ENCODE data around the gene PSG7.
"Not testable (repeated sequence)": the region's sequence is repeated elsewhere in the genome, so short reads cannot be mapped to it uniquely, and the experiment has no call there.

Gene PSG7

DNA sequence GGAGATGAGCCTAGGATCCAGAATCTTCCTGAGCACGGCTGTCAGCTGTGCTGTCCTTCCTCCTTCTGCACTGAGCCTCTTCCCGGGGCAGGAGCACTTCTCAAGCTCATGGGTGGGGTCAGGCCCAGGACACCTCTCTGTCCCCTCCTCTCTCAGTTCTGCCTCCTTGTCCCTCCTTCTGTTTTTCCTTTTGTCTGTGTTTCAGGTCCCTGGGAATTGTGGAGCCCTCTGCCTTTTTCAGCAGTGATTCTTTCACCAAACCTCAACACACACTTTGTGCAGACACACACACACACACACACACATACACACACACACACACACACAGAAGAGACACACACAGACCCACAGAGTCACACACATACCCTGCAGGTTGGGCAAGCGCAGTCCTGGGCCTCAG lies at the start of gene PSG7:
Gene PSG7 (minus strand): TSS at position 101 of the 400 bp plus-strand sequence. CDS start 131 bp downstream, outside the sequence.
- DNase-seq (ENCODE audit: extremely low read depth in 1 of 2, low read depth in 1 of 2) = not testable (repeated sequence)

DNA sequence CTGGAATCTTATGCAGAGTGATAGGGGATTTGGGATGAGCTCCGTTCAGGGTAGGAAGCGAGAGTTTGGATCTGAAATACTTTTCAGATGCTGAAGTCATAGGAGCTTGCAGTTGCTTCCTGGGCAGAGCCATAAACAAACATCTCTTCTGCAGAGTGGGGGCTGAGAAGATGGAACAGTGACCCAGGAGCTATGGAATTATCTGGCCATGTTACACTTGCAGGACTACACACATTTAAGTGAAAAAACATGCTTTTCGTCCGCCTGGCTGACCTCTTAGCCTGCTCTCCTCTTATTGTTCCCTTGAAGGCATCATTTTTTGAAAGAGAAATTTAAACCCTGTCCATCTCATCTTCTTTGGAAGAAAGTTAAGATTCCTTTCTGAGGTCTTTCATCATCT lies 48.6 kb upstream of the PSG7 start:
- DNase-seq (ENCODE audit: extremely low read depth in 1 of 2, low read depth in 1 of 2) = no peak

DNA sequence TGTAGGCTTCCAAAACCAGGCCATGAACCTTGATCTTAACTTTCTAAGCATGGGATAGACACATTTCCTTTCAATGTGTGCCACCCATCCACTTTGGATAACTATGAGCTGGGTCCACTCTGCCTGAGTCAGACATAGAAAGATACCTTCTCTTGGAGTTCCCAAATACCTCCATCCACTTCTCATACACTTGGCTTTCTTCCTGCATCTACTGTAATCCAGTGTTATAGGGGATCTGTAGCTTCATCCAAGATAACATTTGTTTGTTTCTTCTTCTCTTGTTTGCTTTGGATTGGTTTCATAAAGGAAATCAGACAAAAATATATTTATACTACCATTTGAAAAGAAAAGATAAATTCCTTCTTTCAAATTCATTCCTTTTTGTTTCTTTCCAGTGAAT lies 45.1 kb upstream of the PSG7 start:
- DNase-seq (ENCODE audit: extremely low read depth in 1 of 2, low read depth in 1 of 2) = not testable (repeated sequence)

DNA sequence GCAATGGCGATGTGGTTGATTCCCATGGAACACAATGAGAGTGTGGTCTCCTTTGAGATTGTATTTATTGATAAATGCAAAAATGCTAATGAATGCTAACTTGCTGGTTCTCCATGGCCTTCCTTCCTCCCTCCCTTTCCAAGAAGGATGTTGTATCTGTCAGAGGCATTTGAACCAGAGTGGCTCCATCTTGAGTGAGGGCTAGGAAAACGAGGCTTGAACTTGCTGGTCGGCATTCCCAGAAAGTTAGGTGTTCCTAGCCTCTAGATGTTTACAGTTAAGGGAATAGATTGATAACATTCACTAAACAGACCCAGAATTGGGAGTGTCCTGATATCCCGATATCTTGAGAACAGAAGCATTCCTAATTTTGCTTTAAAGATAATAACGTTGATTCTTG lies 34.4 kb upstream of the PSG7 start:
- not testable (repeated sequence) for DNase-seq (ENCODE audit: extremely low read depth in 1 of 2, low read depth in 1 of 2)

DNA sequence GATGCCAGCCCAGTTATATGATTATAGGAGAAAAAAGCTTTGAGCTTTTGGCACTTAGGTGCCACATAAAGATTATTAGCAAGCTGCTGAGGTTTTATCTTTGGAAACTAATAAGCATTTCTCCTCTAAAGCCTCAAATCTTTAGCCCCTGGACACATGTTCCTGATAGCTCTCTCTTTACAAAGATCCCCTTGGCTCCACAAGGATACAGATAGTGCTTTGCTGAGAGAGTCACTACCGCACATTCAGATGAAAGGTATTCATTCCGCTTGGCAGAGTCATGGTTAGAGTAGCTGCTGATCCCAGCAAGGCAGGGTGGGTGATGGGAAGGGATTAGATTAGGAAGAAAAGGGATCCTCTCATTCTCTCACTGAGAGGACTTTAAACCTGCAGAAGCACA lies 28.2 kb upstream of the PSG7 start:
- no peak for DNase-seq (ENCODE audit: extremely low read depth in 1 of 2, low read depth in 1 of 2)

DNA sequence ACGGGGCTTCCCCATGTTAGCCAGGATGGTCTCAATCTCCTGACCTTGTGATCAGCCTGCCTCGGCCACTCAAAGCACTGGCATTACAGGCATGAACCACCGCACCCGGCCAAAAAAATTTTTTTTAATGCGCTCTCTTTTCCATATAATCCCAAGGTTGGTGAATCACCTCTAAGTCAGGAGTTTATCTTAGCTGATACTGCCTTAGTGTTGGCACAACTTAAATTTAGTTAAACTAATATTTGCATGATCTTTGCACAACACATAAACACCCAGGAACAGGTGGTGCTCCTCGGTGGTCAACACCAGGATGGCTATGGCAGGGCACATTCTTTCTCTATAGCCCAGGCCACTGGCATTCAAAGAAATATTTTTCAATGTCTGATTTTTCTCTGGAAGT lies 24.1 kb upstream of the PSG7 start:
- no peak for DNase-seq (ENCODE audit: extremely low read depth in 1 of 2, low read depth in 1 of 2)

DNA sequence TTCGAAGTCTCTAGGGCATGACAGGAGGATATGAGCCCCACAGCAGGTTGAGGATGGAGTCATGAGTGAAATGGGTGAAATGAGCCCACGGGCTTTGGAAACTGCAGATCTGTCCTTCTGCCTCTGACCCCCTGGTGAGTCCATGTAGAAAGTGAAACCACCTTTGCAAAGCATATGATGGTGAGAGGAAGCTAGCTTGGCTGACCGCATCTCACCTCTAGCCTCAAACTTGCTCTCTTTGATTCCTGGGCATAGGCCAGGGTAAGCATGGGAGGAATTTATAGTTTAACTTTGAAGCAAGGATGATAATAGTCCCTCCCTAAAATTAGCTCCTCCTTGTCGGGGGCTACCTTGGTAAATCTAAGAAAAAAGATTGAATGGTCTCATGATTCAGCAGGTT lies 15.1 kb upstream of the PSG7 start:
- DNase-seq (ENCODE audit: extremely low read depth in 1 of 2, low read depth in 1 of 2) = not testable (repeated sequence)

DNA sequence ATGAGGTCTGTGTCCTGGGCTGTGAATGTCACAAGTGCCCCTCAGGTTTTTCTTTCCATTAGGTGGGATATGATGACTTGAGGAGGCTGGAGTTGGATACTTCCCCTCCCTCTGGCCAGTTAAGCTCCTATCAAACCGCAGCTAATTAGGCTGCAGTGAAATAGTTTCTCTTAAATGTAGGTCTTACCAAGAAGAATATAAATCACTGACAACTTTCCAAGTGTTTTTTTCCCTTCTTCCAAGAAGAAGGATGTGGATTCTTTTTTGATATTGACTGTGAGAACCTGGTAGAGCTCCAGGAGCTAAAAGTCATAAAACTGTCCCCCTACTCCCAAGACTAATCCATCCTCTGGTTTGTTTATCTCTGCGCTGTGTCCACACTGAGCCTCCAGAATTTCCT lies 14.5 kb upstream of the PSG7 start:
- DNase-seq (ENCODE audit: extremely low read depth in 1 of 2, low read depth in 1 of 2) = not testable (repeated sequence)

DNA sequence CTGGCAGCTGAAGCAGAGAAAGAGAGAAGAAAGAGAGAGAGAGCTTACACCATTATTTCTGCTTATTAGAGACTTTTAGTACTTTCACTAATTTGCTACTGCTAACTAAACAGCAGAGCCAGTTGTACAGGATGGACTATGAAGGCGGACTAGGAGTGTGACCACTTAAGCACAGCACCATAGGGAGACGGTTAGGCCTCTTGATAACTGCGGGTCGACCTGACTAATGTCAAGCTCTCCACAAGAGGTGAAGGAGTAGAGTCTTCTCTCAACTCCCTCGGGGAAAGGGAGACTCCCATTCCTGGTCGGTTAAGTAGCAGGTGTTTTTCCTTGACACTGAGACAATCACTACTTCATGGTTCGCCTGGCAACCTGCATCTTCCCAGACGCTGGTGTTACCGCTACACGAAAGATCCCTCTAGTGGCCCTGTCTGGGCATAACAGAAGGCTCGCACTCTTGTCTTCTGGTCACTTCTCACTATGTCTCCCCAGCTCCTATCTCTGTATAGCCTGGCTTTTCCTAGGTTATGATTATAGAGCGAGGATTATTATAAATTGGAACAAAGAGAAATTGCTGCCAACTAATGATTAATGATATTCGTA lies 5.3 kb upstream of the PSG7 start:
- no peak for DNase-seq (ENCODE audit: extremely low read depth in 1 of 2, low read depth in 1 of 2)

DNA sequence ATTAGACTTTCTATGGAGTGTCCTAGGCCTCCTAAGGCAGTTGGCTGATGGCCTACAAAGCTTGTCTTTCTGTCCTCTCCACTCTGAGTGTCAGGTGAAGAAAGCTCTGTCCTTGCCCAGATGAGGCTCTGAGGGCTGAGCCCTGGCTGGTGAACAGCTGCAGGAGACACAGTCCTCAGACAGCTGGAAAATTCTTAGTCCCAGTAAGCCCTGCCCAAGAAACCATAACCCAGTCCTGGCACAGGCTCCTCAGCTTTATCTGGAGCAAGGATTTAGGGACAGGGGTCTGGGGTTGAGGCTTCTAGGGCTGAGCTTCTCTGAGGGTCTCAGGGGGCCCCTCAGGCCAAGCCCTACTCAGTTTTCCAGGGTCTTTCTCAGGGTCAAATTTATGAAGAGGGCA lies 2.3 kb downstream of the PSG7 start:
- DNase-seq (ENCODE audit: extremely low read depth in 1 of 2, low read depth in 1 of 2) = not testable (repeated sequence)

DNA sequence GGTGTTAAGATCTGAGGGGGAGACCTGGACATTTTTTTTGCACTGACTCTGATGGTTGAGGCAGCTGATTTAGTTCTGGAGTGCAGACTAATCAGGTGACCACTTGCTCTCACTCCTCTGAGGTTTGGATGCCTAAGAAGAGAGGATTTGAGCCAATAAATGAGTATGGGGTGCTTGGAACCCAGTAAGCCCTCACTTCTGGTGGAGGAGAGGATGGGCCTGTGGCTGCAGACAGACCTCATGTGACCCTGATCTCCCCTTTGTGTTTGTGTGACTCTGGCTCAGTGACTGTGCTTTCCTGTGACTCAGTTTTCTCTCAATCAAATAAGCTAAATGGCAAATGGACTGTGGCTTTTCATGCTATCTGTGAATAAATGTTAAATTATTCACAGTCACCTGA lies 2.8 kb downstream of the PSG7 start:
- DNase-seq (ENCODE audit: extremely low read depth in 1 of 2, low read depth in 1 of 2) = not testable (repeated sequence)

DNA sequence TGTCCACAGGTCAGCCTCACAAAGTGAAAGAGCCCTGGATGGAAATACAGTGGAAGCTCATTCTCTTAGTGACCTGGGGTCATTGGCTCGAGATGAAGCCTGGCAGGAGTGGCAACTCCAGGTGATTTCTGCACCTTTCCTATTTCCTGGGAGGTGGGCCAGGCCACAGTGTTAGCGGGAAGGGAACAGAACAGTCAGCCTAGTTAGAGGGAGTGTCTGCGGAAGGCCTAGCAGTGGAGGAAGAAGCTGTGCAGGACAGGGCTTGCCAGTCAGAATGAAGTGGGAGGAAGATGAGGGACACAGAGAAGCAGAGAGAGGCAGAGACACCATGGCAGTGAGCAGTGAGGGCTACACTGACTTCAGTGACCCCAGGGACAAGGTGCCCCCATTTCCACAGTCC lies 3.6 kb downstream of the PSG7 start:
- DNase-seq (ENCODE audit: extremely low read depth in 1 of 2, low read depth in 1 of 2) = not testable (repeated sequence)

DNA sequence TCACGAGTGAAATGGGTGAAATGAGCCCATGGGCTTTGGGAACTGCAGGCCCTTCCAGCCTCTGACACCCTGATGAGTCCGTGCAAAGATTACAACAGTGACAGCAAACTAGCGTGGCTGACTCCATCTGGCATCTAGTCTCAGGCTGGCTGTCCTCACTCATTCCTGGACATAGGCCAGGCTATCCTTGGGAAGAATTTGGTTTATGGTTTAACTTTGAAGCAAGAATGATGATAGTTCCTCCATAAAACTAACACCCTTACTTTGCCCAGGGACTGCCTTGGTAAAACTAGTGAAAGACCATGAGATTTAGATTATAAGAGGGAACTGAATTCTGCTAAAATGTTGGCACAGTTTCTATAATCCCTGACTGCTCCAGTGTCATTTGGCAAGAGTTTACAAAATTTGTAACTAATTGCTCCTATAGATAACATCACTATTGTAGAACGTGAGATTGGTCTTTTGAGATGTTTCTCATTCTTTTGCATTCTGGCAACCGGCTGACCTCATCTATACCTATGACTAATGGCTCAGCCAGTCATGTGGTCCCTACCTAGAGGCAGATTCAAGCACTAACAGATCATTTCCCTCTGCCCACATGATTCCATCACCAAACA lies 4.4 kb downstream of the PSG7 start:
- not testable (repeated sequence) for DNase-seq (ENCODE audit: extremely low read depth in 1 of 2, low read depth in 1 of 2)

DNA sequence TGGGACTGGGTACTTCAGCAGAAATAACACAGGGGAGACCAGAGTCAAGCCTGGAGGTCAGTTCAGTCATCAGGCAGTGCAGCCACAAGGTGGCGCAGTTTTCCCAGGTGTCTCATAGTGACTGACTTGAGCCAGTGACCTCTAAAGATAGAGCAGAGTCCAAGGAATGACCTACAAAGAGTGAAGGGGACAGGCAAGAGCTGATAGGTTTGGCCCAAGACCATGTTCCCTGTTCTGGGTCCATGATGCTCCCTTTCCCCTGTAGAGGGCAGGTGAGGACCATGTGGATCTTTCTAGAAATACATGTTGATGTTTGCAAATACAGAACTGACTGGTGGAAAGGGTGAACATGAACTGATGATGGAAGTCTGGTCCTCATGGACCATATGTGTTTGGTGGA lies 6.8 kb downstream of the PSG7 start:
- not testable (repeated sequence) for DNase-seq (ENCODE audit: extremely low read depth in 1 of 2, low read depth in 1 of 2)

DNA sequence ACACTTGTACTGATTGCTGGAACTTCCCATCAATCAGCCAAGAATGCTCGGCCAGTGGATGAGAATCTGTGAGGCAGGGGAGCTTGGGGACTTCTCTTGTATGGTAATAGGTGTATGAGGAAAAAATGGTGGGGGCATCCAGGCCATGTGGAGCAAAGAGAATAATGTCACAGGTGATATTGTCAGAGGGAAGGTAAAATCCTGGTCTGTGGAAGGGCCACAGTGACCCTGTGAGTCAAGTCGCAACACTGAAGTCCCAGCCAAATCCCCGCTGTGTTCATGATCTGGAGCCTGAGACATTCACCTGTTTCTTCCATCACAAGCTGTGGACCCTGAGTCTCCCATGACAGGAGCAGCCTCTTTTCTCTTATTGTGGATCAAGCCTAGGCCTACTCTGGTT lies 8.1 kb downstream of the PSG7 start:
- DNase-seq (ENCODE audit: extremely low read depth in 1 of 2, low read depth in 1 of 2) = no peak

DNA sequence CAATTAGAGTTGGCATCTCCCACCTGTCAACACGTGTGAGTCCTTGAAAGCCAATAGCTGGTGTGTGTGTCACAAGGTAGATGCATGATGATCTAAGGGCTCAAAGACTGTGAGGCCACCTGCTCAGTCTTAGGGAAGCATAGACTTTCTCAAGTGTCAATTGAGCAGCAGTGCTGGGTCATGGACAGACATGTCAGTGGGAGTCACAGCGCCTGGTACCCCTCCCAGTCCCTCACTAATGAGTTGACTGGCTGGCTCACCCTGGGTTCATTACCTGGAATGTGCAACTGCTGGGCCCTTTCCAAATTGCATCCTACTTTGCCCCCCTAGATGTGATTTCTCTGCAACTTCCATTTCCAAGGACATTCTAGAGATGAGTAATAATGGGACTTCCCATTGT lies 10.2 kb downstream of the PSG7 start:
- DNase-seq (ENCODE audit: extremely low read depth in 1 of 2, low read depth in 1 of 2) = no peak

DNA sequence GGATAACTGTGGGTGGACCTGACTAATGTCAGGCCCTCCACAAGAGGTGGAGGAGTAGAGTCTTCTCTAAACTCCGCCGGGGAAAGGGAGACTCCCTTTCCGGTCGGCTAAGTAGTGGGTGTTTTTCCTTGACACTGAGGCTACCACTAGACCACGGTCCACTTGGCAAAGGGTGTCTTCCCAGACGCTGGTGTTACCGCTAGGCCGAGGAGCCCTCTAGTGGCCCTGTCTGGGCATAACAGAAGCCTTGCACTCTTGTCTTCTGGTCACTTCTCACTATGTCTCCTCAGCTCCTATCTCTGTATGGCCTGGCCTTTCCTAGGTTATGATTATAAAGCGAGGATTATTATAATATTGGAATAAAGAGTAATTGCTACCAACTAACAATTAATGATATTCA lies 13.9 kb downstream of the PSG7 start:
- DNase-seq (ENCODE audit: extremely low read depth in 1 of 2, low read depth in 1 of 2) = peak in 1 of 2 donors; percentile 7

DNA sequence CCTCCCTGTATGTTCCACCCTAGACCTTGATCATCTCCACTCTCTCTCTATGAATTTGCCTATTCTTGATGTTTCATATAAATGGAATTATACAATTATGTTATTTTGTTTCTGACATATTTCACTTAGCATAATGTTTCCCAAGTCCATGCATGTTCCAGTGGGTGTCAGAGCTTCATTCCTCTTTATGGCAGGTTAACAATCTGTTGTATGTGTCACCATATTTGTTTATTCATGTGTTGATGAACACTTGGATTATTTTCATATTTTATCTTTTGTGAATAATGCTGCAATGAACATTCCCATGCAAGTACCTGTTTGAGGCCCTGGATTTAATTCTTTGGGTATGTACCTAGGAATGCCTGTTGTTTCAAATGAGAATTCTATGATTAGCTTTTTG lies 16.0 kb downstream of the PSG7 start:
- not testable (repeated sequence) for DNase-seq (ENCODE audit: extremely low read depth in 1 of 2, low read depth in 1 of 2)

DNA sequence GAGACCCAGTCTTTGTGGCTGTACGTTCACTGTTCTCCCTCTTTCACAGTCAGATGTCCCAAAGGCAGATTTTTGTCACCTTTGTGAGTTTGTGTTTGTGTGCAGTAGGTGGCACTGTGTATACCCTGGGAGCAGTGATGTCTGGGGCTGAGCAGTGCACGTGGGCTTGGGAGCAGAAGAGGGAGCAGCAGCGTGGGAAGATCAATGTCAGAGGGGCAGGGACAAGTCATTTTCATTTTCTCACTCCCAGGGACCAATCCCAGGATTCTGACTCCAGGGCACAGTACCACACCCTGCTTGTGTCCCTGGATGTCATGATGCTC lies 17.3 kb downstream of the PSG7 start:
- no peak for DNase-seq (ENCODE audit: extremely low read depth in 1 of 2, low read depth in 1 of 2)

DNA sequence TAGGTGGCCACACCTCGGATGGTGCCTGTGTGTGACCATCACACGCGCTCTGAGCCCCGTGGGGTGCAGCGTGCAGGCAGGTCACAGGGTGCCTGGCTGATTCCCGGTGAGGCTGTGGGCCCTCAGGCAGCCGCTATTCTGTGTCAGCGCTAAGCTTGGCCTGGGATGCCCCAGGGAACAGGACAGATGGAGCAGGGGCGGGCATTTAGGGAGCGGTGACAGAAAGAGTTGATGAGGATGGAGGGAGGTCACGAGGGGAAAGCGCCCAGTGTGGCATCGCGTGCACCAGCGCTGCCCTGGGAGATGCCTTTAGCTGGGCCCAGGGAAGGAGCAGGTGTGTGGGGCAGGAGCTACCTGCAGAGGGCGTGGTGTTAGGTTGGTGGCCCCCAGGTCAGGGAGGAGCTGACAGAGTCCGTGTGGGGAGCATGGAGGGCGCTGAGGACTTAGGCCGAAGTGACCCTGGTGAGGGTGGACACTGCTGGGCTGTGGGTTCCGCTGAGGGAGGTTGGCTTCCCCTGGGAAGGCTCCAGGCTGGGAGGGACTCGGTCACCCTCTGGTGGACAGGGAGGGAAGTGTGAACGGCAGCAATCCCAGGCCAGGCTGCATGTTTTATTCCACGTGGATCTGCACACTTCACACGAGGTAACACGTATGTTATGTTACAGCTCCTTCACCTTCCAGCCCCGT lies 17.8 kb downstream of the PSG7 start:
- DNase-seq (ENCODE audit: extremely low read depth in 1 of 2, low read depth in 1 of 2) = not testable (repeated sequence)

DNA sequence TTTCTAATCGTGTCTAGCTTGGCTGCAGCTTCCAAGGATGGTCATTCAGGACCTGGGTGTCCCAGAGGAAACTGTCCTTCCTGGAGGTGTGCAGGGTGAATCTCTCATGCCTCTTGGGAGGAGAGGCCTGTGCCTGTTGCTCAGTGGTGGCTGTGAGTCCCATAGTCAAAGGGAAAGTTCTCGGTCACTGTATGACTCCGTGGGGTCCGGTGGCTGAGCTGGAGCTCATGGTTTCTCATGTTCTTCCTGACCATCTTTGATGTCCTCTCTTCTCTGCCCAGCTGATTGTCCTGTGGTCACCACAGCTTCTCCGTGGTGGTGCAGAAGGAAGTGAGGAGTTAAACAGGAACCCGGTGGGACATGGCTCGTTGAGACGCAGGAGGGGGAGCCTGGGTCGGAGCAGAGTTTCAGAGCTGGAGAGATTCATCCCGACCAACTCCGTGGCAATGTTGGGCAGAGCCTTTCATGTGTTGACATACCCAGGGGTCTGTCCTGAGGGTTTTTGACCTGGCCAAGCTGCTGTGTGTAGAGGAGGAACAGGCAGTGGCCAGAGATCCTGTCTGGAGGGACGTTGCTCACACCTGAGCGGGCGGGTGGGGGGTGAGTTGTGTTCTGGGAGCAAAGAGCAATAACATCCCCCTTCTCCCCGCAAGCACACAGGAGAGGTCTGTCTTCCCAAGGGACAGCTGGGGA lies 18.5 kb downstream of the PSG7 start:
- not testable (repeated sequence) for DNase-seq (ENCODE audit: extremely low read depth in 1 of 2, low read depth in 1 of 2)

DNA sequence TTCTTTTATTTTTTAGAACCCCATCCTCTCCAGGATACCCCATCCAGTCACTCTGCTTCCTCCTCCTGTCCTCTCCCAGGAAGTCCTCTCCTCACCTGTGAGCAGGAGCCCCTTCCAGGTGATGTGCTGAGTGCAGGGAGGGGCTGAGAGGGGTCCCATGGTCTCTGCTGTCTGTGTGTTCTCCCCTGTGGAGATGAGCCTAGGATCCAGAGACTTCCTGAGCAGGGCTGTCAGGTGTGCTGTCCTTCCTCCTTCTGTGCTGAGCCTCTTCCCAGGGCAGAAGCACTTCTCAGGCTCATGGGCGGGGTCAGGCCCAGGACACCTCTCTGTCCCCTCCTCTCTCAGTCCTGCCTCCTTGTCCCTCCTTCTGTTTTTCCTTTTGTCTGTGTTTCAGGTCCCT lies 19.4 kb downstream of the PSG7 start, which contains the start of gene PSG6:
Gene PSG6 (minus strand): TSS at position 261 of the 400 bp plus-strand sequence. CDS start 102 bp downstream, at position 159.
- not testable (repeated sequence) for DNase-seq (ENCODE audit: extremely low read depth in 1 of 2, low read depth in 1 of 2)
